ENCODE results near the gene CNTNAP2.
A peak's percentile ranks its signal among the peaks of the same experiment; 100 is the strongest.
"Not testable (repeated sequence)": the region's sequence is repeated elsewhere in the genome, so short reads cannot be mapped to it uniquely, and the experiment has no call there.

The CNTNAP2 gene

GRCh38 chr7:147569116-147569913 is 1452.7 kb downstream of the CNTNAP2 start:
- DNase-seq (ENCODE audit: low spot score) = no peak

GRCh38 chr7:147570390-147570789 is 1453.8 kb downstream of the CNTNAP2 start:
- no peak for DNase-seq (ENCODE audit: low spot score)

GRCh38 chr7:147571436-147572185 is 1455.0 kb downstream of the CNTNAP2 start:
- peak; percentile 74 for DNase-seq (ENCODE audit: low spot score)

- DNase-seq (ENCODE audit: low spot score) = no peak
These were observed 1461.6 kb downstream of the CNTNAP2 start for GRCh38 chr7:147578196-147578595.

- DNase-seq (ENCODE audit: low spot score) = no peak
These were observed 1462.5 kb downstream of the CNTNAP2 start for GRCh38 chr7:147579148-147579547.

- DNase-seq (ENCODE audit: low spot score) = no peak
These were observed 1468.2 kb downstream of the CNTNAP2 start for GRCh38 chr7:147584771-147585193.

GRCh38 chr7:147586110-147586509 is 1469.5 kb downstream of the CNTNAP2 start:
- no peak for DNase-seq (ENCODE audit: low spot score)

GRCh38 chr7:147586526-147586925 is 1469.9 kb downstream of the CNTNAP2 start:
- no peak for DNase-seq (ENCODE audit: low spot score)

- DNase-seq (ENCODE audit: low spot score) = no peak
These were observed 1476.9 kb downstream of the CNTNAP2 start for GRCh38 chr7:147593271-147594057.

GRCh38 chr7:147595042-147595441 is 1478.4 kb downstream of the CNTNAP2 start:
- DNase-seq (ENCODE audit: low spot score) = no peak

- not testable (repeated sequence) for DNase-seq (ENCODE audit: low spot score)
These were observed 1482.1 kb downstream of the CNTNAP2 start for GRCh38 chr7:147598687-147599086.

GRCh38 chr7:147605323-147605722 is 1488.7 kb downstream of the CNTNAP2 start:
- DNase-seq (ENCODE audit: low spot score) = no peak

GRCh38 chr7:147607157-147607800 is 1490.7 kb downstream of the CNTNAP2 start:
- no peak for DNase-seq (ENCODE audit: low spot score)

GRCh38 chr7:147611431-147611830 is 1494.8 kb downstream of the CNTNAP2 start:
- no peak for DNase-seq (ENCODE audit: low spot score)

GRCh38 chr7:147635288-147635687 is 1518.7 kb downstream of the CNTNAP2 start:
- no peak for DNase-seq (ENCODE audit: low spot score)

- no peak for DNase-seq (ENCODE audit: low spot score)
These were observed 1520.0 kb downstream of the CNTNAP2 start for GRCh38 chr7:147636553-147636952.

GRCh38 chr7:147638566-147638965 is 1522.0 kb downstream of the CNTNAP2 start:
- peak; percentile 54 for DNase-seq (ENCODE audit: low spot score)

- DNase-seq (ENCODE audit: low spot score) = peak; percentile 87
These were observed 1522.4 kb downstream of the CNTNAP2 start for GRCh38 chr7:147639037-147639436.

- peak; percentile 37 for DNase-seq (ENCODE audit: low spot score)
These were observed 1523.2 kb downstream of the CNTNAP2 start for GRCh38 chr7:147639751-147640150.

- no peak for DNase-seq (ENCODE audit: low spot score)
These were observed 1524.2 kb downstream of the CNTNAP2 start for GRCh38 chr7:147640821-147641220.

GRCh38 chr7:147646568-147646967 is 1530.0 kb downstream of the CNTNAP2 start:
- DNase-seq (ENCODE audit: low spot score) = no peak

- DNase-seq (ENCODE audit: low spot score) = no peak
These were observed 1534.4 kb downstream of the CNTNAP2 start for GRCh38 chr7:147650991-147651390.
